GM19238 (cell line): ENCODE results near the gene BRD2.

ENCODE experiments used
- DNase-seq: peaks from one replicate; pipeline ENCODE4 v3.0.0; 2011; ENCODE audit warnings: low spot score; ENCODE audit not compliant: insufficient read length

BRD2 gene

GRCh38 chr6:32949113-32949512 is 19.3 kb upstream of the BRD2 start:
- DNase-seq: no peak

GRCh38 chr6:32950010-32950409 is 18.4 kb upstream of the BRD2 start:
- DNase-seq: no peak

GRCh38 chr6:32950449-32950848 is 17.9 kb upstream of the BRD2 start:
- DNase-seq: no peak

GRCh38 chr6:32952817-32953739 is 15.3 kb upstream of the BRD2 start, which contains the start of gene HLA-DMA:
Gene HLA-DMA (minus strand): TSS chr6:32953097. CDS start chr6:32953036, 61 bp downstream.
- peak; percentile 63 for DNase-seq

- no peak for DNase-seq
These were observed 14.6 kb upstream of the BRD2 start for GRCh38 chr6:32953775-32954174.

- DNase-seq: no peak
These were observed 14.1 kb upstream of the BRD2 start for GRCh38 chr6:32954267-32954666.

- no peak for DNase-seq
These were observed 13.2 kb upstream of the BRD2 start for GRCh38 chr6:32954986-32955802.

- DNase-seq: no peak
These were observed 12.2 kb upstream of the BRD2 start for GRCh38 chr6:32956176-32956575.

GRCh38 chr6:32960563-32960962 is 7.8 kb upstream of the BRD2 start:
- no peak for DNase-seq

GRCh38 chr6:32962213-32962826 is 6.1 kb upstream of the BRD2 start:
- no peak for DNase-seq

GRCh38 chr6:32963866-32964265 is 4.5 kb upstream of the BRD2 start:
- DNase-seq: no peak

GRCh38 chr6:32964776-32965175 is 3.6 kb upstream of the BRD2 start:
- no peak for DNase-seq

- DNase-seq: no peak
These were observed 973 bp upstream of the BRD2 start for GRCh38 chr6:32967151-32968091.

GRCh38 chr6:32968867-32969684 is 682 bp downstream of the BRD2 start:
- no peak for DNase-seq

GRCh38 chr6:32969685-32970412 is 1.5 kb downstream of the BRD2 start:
- no peak for DNase-seq

- DNase-seq: no peak
These were observed 2.2 kb downstream of the BRD2 start for GRCh38 chr6:32970413-32971241.

- DNase-seq: no peak
These were observed 2.8 kb downstream of the BRD2 start for GRCh38 chr6:32971242-32971580.

GRCh38 chr6:32971581-32972352 is 3.4 kb downstream of the BRD2 start:
- DNase-seq: peak; percentile 64
